ENCODE results near the gene ATP6V0A1. TPM values are rescaled to one million over a fixed set of nuclear protein-coding genes. Genes with fewer than 3 reads are reported as not detected.
"Not testable (repeated sequence)": the region's sequence is repeated elsewhere in the genome, so short reads cannot be mapped to it uniquely, and the experiment has no call there.

The ATP6V0A1 gene
- total RNA-seq, 1 experiment from 2014 or later: 55.1 TPM

DNA sequence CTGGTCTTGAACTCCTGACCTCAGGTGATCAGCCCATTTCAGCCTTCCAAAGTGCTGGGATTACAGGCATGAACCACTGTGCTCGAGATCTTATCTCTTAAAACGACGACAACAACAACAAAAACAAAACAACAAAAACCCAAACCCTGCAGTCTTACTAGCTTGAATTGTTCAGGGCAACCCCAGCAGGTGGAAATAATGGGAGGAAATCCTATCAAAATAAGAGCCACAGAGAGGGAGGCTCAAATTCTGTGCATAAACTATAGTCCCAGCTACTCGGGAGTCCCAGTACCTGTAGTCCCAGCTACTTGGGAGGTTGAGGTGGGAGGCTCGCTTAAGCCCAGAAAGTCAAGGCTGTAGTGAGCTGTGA is 16.5 kb upstream of the ATP6V0A1 start:
- H3F3A ChIP-seq (ENCODE audit: insufficient read depth, low read depth): no peaks in the 10 kb centered on the region; the same call in 1 of the 2 replicates
- no peaks in the 10 kb centered on the region for H3K9me3 ChIP-seq (ENCODE audit: insufficient read depth, low read depth)
- no peak for DNase-seq
- BruUV-seq (replicated peaks): no TSS peak
- H3K4me1 ChIP-seq (replicated peaks; ENCODE audit: insufficient read depth): peaks cover 1% of the 10 kb centered on the region; the same call in 1 of the 2 replicates
- no peak overlapping the region for H3K4me2 ChIP-seq
- H3K9me2 ChIP-seq (ENCODE audit: insufficient read depth): no peaks in the 10 kb centered on the region
- TF ChIP-seq EZH2 (IDR thresholded peaks at IDR 0.05; ENCODE audit: low read depth) (no peak), CTCF (conservative IDR thresholded peaks at IDR 0.05) (no peak)
- no peaks in the 10 kb centered on the region for H3K36me3 ChIP-seq (ENCODE audit: low read depth)
- intact Hi-C loops (cut with micrococcal nuclease; ENCODE audit: unreplicated experiment): no loop called here
- no peaks in the 10 kb centered on the region for H4K20me1 ChIP-seq (ENCODE audit: insufficient read depth)
- ChIA-PET POLR2A (ENCODE audit: unreplicated experiment) (no interaction called here), CTCF (no interaction called here)
- no peak overlapping the region for H3K27ac ChIP-seq
- no peak overlapping the region for H2AFZ ChIP-seq
- no peaks in the 10 kb centered on the region for H3K79me2 ChIP-seq (ENCODE audit: low read depth)
- H3K4me3 ChIP-seq: no peak overlapping the region
- H3K27me3 ChIP-seq (ENCODE audit: insufficient read depth, low read depth): no peaks in the 10 kb centered on the region

DNA sequence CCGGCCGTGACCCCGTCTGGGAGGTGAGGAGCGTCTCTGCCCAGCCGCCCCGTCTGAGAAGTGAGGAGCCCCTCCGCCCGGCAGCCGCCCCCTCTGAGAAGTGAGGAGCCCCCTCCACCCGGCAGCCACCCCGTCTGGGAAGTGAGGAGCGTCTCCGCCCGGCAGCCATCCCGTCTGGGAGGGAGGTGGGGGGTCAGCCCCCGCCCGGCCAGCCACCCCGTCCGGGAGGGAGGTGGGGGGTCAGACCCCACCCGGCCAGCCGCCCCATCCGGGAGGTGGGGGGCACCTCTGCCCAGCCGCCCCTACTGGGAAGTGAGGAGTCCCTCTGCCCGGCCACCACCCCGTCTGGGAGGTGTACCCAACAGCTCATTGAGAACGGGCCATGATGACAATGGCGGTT is 9.5 kb upstream of the ATP6V0A1 start:
- CTCF ChIA-PET; H3K4me1 ChIP-seq (replicated peaks; ENCODE audit: insufficient read depth); H3K4me2 ChIP-seq; H3K27me3 ChIP-seq (ENCODE audit: insufficient read depth, low read depth); DNase-seq; intact Hi-C loops (cut with micrococcal nuclease; ENCODE audit: unreplicated experiment); POLR2A ChIA-PET (ENCODE audit: unreplicated experiment); H3K4me3 ChIP-seq; H3K9me3 ChIP-seq (ENCODE audit: insufficient read depth, low read depth); H2AFZ ChIP-seq; H3K27ac ChIP-seq; H3F3A ChIP-seq (ENCODE audit: insufficient read depth, low read depth); H4K20me1 ChIP-seq (ENCODE audit: insufficient read depth); H3K79me2 ChIP-seq (ENCODE audit: low read depth); H3K36me3 ChIP-seq (ENCODE audit: low read depth); BruUV-seq (replicated peaks); H3K9me2 ChIP-seq (ENCODE audit: insufficient read depth): not testable (repeated sequence)

GRCh38 chr17:42449838-42450237 is 8.8 kb upstream of the ATP6V0A1 start:
- H3K4me2 ChIP-seq; H3K4me3 ChIP-seq; H3K4me1 ChIP-seq (replicated peaks; ENCODE audit: insufficient read depth); H4K20me1 ChIP-seq (ENCODE audit: insufficient read depth); DNase-seq; intact Hi-C loops (cut with micrococcal nuclease; ENCODE audit: unreplicated experiment); H3K27me3 ChIP-seq (ENCODE audit: insufficient read depth, low read depth); H3K9me3 ChIP-seq (ENCODE audit: insufficient read depth, low read depth); H3F3A ChIP-seq (ENCODE audit: insufficient read depth, low read depth); H3K36me3 ChIP-seq (ENCODE audit: low read depth); H3K9me2 ChIP-seq (ENCODE audit: insufficient read depth); BruUV-seq (replicated peaks); POLR2A ChIA-PET (ENCODE audit: unreplicated experiment); H3K27ac ChIP-seq; H2AFZ ChIP-seq; H3K79me2 ChIP-seq (ENCODE audit: low read depth); CTCF ChIA-PET: not testable (repeated sequence)

GRCh38 chr17:42451270-42451669 is 7.4 kb upstream of the ATP6V0A1 start:
- H3K9me2 ChIP-seq (ENCODE audit: insufficient read depth); H3K4me2 ChIP-seq; H3K27me3 ChIP-seq (ENCODE audit: insufficient read depth, low read depth); BruUV-seq (replicated peaks); H4K20me1 ChIP-seq (ENCODE audit: insufficient read depth); H2AFZ ChIP-seq; H3K27ac ChIP-seq; H3K79me2 ChIP-seq (ENCODE audit: low read depth); DNase-seq; CTCF ChIA-PET; H3K4me3 ChIP-seq; intact Hi-C loops (cut with micrococcal nuclease; ENCODE audit: unreplicated experiment); H3K36me3 ChIP-seq (ENCODE audit: low read depth); H3K4me1 ChIP-seq (replicated peaks; ENCODE audit: insufficient read depth); H3F3A ChIP-seq (ENCODE audit: insufficient read depth, low read depth); POLR2A ChIA-PET (ENCODE audit: unreplicated experiment); H3K9me3 ChIP-seq (ENCODE audit: insufficient read depth, low read depth): not testable (repeated sequence)

DNA sequence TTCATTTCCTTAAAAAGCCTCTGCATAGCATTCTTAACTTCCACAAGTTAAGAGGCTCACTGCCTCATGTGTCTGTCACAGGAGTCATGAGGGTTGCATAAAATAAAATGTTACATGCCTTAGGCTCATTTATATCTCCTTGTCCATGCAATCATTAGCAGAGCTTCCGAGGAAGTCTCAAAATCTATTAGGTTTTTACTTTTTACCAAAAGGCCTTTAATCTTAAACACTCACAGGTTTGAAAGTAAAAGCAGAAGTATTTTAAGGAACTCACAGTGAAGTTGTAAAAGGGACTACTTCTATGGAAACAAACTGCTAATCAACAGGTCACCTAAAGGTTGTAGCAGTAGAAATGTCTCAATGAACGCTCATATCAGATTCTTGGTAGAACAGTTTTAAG is 5.2 kb upstream of the ATP6V0A1 start:
- H2AFZ ChIP-seq: no peak overlapping the region
- no peak overlapping the region for H3K4me2 ChIP-seq
- no peaks in the 10 kb centered on the region for H3K9me2 ChIP-seq (ENCODE audit: insufficient read depth)
- peaks cover 21% of the 10 kb centered on the region for H3K4me1 ChIP-seq (replicated peaks; ENCODE audit: insufficient read depth)
- H3K4me3 ChIP-seq: no peak overlapping the region
- no peaks in the 10 kb centered on the region for H3K27me3 ChIP-seq (ENCODE audit: insufficient read depth, low read depth)
- no peaks in the 10 kb centered on the region for H3K36me3 ChIP-seq (ENCODE audit: low read depth)
- ChIA-PET POLR2A (ENCODE audit: unreplicated experiment) (no interaction called here), CTCF (no interaction called here)
- no peaks in the 10 kb centered on the region for H3K79me2 ChIP-seq (ENCODE audit: low read depth)
- no peak overlapping the region for H3K27ac ChIP-seq
- no TSS peak for BruUV-seq (replicated peaks)
- intact Hi-C loops (cut with micrococcal nuclease; ENCODE audit: unreplicated experiment): no loop called here
- peaks cover 25% of the 10 kb centered on the region for H3F3A ChIP-seq (ENCODE audit: insufficient read depth, low read depth)
- no peaks in the 10 kb centered on the region; the same call in 1 of the 2 replicates for H3K9me3 ChIP-seq (ENCODE audit: insufficient read depth, low read depth)
- TF ChIP-seq EZH2 (IDR thresholded peaks at IDR 0.05; ENCODE audit: low read depth) (no peak), CTCF (conservative IDR thresholded peaks at IDR 0.05) (no peak)
- DNase-seq: no peak
- no peaks in the 10 kb centered on the region for H4K20me1 ChIP-seq (ENCODE audit: insufficient read depth)

DNA sequence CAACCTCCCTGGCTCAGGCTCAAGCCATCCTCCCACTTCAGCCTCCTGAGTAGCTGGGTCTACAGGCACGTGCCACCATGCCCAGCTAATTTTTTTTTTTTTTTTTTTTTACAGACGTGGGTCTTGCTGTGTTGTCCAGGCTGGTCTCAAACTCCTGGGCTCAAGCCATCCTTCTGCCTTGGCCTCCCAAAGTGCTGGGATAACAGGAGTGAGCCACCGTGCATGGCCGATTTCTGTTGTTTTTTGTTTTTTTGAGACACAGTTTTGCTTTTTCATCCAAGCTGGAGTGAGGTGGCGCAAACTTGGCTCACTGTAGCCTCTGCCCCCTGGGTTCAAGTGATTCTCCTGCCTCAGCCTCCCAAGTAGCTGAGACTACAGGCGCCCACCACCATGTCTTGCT is 3.7 kb upstream of the ATP6V0A1 start:
- CTCF ChIA-PET; H3K9me2 ChIP-seq (ENCODE audit: insufficient read depth); H3K27ac ChIP-seq; H3K27me3 ChIP-seq (ENCODE audit: insufficient read depth, low read depth); DNase-seq; H2AFZ ChIP-seq; POLR2A ChIA-PET (ENCODE audit: unreplicated experiment); H3K36me3 ChIP-seq (ENCODE audit: low read depth); H3K4me3 ChIP-seq; H3K4me2 ChIP-seq; H4K20me1 ChIP-seq (ENCODE audit: insufficient read depth); H3K9me3 ChIP-seq (ENCODE audit: insufficient read depth, low read depth); BruUV-seq (replicated peaks): not testable (repeated sequence)
- Histone ChIP-seq H3K4me1 (replicated peaks; ENCODE audit: insufficient read depth) (peaks cover 29% of the 10 kb centered on the region), H3K79me2 (ENCODE audit: low read depth) (peaks cover 12% of the 10 kb centered on the region), H3F3A (ENCODE audit: insufficient read depth, low read depth) (peaks cover 37% of the 10 kb centered on the region)
- intact Hi-C loops (cut with micrococcal nuclease; ENCODE audit: unreplicated experiment): loop anchor here (5.0 kb wide), 1 partner anchor 62 kb away; no protein-coding TSS in a partner anchor
